HG03064 (cell line): ENCODE measurements around the gene RSPH10B.
"Not testable (repeated sequence)": the region's sequence is repeated elsewhere in the genome, so short reads cannot be mapped to it uniquely, and the experiment has no call there.

Experiments used
- ATAC-seq: cut with Tn5 transposase; IDR thresholded peaks from one replicate; pipeline ENCODE4 v1.9.1; 2021; ENCODE audit warnings: low read depth; ENCODE audit not compliant: unreplicated experiment

Gene RSPH10B

GRCh38 chr7:5970347-5970911 is at the start of gene RSPH10B:
Gene RSPH10B, minus strand, starts transcription at chr7:5970689. Its CDS starts 3,573 bp downstream, at chr7:5967116.
- ATAC-seq, result not testable (repeated sequence)

GRCh38 chr7:6016653-6016966 is 46.1 kb upstream of the RSPH10B start:
- no peak for ATAC-seq

- ATAC-seq, result no peak
These were observed 45.6 kb upstream of the RSPH10B start for GRCh38 chr7:6015917-6016652.

- no peak for ATAC-seq
These were observed 42.0 kb upstream of the RSPH10B start for GRCh38 chr7:6012355-6013104.

- ATAC-seq, result no peak
These were observed 41.1 kb upstream of the RSPH10B start for GRCh38 chr7:6011541-6011940.

DNA sequence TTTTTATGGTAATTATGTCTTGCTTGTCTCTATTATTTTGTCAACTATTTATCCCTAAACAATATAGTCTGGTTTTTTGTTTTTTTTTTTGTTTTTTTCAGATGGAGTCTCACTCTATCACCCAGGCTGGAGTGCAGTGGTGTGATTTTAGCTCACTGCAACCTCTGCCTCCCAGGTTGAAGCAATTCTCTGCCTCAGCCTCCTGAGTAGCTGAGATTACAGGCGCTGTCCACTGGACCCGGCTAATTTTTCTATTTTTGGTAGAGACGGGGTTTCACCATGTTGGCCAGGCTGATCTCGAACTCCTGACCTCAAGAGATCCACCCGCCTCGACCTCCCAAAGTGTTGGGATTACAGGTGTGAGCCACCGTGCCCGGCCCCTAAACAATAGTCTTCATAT is 39.9 kb upstream of the RSPH10B start:
- ATAC-seq, result not testable (repeated sequence)

GRCh38 chr7:6008668-6009611 is 38.5 kb upstream of the RSPH10B start, which contains the start of the genes AIMP2 and PMS2:
Gene AIMP2, plus strand, starts transcription at chr7:6009272. Its CDS starts 92 bp downstream, at chr7:6009364.
Gene PMS2, minus strand, starts transcription at chr7:6009049. Its CDS starts 30 bp downstream, at chr7:6009019.
- peak; percentile 88 for ATAC-seq

DNA sequence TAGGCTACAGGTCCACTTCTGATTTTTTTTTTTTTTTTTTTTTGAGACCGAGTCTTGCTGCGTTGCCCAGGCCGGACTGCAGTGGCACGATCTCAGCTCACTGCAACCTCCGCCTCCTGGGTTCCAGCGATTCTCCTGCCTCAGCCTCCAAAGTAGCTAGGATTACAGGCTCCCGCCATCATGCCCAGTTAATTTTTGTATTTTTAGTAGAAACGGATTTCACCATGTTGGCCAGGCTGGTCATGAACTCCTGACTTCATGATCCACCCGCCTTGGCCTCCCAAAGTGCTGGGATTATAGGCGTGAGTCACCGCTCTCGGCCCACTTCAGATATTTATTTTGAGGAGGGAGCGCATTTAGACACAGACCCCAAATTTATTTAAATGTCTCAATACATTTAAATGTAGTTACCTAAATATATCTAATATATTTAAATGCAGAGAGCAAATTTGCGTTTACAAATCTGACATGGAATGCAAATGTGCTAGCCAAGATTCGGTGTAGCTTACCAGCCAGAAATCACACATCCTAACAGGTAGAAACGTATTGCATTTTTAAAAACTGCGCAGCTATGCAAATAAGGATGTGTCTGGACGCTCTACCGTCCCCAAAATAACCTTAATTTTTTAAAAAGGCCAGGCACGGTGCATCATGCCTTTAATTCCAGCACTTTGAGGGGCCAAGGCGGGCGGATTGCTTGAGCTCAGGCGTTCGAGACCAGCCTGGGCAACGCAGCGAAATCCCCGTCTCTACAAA is 37.5 kb upstream of the RSPH10B start:
- not testable (repeated sequence) for ATAC-seq

DNA sequence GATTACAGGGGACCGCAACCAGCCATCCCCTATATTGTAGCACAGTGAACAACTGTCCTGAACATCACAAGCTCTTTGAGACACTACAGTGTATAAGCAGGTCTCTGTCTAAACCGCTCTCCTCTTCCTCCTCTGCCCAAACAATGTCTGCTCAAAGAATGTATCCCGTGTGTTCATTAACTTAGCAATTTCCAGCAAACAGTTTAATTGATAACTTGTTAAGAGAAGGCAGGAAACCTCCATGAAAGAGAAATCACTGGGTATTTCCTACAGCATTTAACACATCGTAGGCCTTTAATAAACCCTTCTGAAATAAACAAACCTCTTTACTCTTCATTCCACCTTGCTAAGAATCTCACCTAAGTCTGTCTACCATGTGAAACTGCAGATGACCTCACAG is 36.9 kb upstream of the RSPH10B start:
- no peak for ATAC-seq

DNA sequence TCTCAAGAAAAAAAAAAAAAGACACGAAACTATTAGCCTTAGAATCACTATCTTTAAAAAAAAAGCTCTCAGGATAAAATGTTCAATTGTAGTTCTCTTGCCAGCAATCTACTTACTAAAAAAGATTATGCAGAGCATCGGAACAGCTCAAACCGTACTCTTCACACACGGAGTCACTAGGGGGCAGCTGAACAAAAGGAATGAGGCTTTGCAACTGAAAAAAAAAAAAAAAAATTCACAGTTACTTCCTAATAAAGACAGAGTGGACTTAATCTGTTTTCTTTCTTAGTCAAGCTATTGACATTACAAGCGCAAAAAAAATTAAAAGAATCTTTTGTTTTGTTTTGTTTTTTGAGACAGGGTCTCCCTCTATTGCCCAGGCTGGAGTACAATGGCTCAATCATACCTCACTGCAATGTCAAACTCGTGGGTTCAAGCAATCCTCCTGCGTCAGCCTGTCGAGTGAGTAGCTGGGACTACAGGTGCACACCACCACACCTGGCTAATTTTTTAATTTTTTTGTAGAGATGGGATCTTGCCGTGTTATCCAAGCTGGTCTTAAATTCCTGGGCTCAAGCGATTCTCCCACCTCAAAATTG is 26.8 kb upstream of the RSPH10B start:
- ATAC-seq, result no peak

- not testable (repeated sequence) for ATAC-seq
These were observed 16.6 kb upstream of the RSPH10B start for GRCh38 chr7:5987061-5987460.

DNA sequence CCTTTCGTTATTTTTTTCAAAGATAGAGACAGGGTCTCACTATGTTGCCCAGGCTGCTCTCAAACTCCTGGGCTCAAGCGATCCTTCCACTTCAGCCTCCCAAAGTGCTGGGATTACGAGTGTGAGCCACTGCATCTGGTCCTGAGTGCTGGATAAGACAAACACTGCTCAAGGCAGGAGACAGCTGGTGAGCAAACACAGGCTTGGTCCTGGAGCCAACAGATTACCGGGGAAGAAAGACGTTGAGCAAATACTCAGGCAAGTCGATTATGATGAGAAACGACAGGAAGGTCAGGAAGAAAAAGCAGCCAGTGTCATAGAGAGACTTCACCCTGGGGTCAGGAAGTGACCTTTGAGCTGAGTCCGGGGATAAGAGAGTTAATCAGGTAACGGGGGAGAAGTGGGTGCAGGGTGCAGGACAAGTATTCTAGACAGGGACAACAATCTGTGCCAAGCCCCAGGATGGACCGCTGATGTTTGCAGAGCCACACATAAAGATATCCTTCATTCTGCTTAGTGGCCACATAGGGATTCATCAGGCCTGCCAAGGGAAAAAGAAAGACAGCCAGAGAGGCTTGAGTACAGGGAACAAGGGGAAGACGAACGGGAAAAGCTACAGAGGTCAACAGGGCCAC is 9.3 kb upstream of the RSPH10B start:
- ATAC-seq, result not testable (repeated sequence)

GRCh38 chr7:5973580-5973979 is 3.1 kb upstream of the RSPH10B start:
- ATAC-seq, result not testable (repeated sequence)

DNA sequence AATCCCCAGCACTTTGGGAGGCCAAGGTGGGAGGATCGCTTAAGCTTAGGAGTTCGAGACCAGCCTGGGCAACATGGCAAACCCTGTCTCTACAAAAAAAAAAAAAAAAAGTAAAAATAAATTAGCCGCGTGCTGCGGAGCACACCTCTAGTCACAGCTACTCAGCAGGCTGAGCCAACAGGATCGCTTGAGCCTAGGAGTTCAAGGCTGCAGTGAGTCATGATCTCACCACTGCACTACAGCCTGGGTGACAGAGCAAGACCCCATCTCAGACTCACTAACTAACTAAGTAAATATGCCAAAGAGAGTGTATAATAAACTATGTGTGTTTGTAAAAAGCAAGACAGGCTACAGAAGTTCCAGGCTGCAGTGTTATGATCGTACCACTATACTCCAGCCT is 6.7 kb downstream of the RSPH10B start:
- not testable (repeated sequence) for ATAC-seq

- not testable (repeated sequence) for ATAC-seq
These were observed 7.3 kb downstream of the RSPH10B start for GRCh38 chr7:5963205-5963604.

GRCh38 chr7:5934945-5935450 is 35.5 kb downstream of the RSPH10B start:
- not testable (repeated sequence) for ATAC-seq

- not testable (repeated sequence) for ATAC-seq
These were observed 38.4 kb downstream of the RSPH10B start for GRCh38 chr7:5931905-5932644.

DNA sequence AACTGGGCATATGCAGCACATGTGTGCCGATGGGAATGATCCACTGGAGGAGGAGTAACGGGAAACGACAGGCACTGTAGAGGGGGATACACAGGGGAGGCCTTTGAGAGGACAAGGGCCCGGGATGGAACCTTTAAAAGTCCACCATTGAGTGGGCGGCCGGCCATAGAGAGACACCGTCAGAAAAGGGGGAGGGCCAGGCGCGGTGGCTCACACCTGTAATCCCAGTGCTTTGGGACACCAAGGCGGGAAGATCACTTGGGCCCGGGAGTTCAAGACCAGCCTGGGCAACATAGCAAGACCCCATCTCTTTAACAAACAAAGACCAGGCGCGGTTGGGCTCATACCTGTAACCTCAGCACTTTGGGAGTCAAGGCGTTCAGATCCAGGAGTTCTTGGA is 39.2 kb downstream of the RSPH10B start:
- not testable (repeated sequence) for ATAC-seq
